BJ (cell line): ENCODE data around the gene CCDC150. TPM values are rescaled to one million over a fixed set of nuclear protein-coding genes. Genes with fewer than 3 reads are reported as not detected.
A peak's percentile ranks its signal among the peaks of the same experiment; 100 is the strongest.
"Not testable (repeated sequence)": the region's sequence is repeated elsewhere in the genome, so short reads cannot be mapped to it uniquely, and the experiment has no call there.

Experiments
- CTCF ChIA-PET: fragments of 350-600 bp; formaldehyde crosslinking; extraction: SDS; loops from one replicate; lab custom pipeline; 2021; ENCODE audit warnings: antibody characterized with exemption, inconsistent platforms; lab: Yijun Ruan, JAX
- POLR2A ChIA-PET: fragments of 300-600 bp; sonication (Branson Sonifier 250); formaldehyde crosslinking; extraction: SDS; loops from one replicate; lab custom pipeline; 2021; ENCODE audit warnings: antibody characterized with exemption; lab: Charles Lee
- DNase-seq: peaks from one replicate; pipeline ENCODE4 v3.0.0-alpha.2; 2011; ENCODE audit warnings: low read depth
- H3K27me3 ChIP-seq: 2 replicates; pipeline ENCODE4 v1.6.0; 2011; ENCODE audit warnings: low read length; ENCODE audit not compliant: control insufficient read depth, insufficient read depth
- H3K36me3 ChIP-seq: 2 replicates; pipeline ENCODE4 v1.5.1; 2011; ENCODE audit warnings: low read length; ENCODE audit not compliant: control insufficient read depth, insufficient read depth
- H3K4me3 ChIP-seq: 2 replicates; pipeline ENCODE4 v1.5.1; 2011; ENCODE audit warnings: low read depth, mild to moderate bottlenecking, control low read depth, low read length
- polyA plus RNA-seq: library from polyadenylated mRNA; depleted of rRNA; stranded (reverse); fragments of >200 nt; gene quantifications from 2 replicates; pipeline ENCODE4 v1.2.3, GENCODE V29; 2011
- TF ChIP-seq, protein P1 (sequence below): IDR thresholded peaks from 2 replicates; pipeline ENCODE4 v1.5.1; 2011; ENCODE audit warnings: low read depth, mild to moderate bottlenecking, control low read depth, inconsistent platforms, low read length, moderate library complexity; ENCODE audit not compliant: insufficient read depth

The CCDC150 gene
- polyA plus RNA-seq, 1 experiment, result 0.96 TPM

DNA sequence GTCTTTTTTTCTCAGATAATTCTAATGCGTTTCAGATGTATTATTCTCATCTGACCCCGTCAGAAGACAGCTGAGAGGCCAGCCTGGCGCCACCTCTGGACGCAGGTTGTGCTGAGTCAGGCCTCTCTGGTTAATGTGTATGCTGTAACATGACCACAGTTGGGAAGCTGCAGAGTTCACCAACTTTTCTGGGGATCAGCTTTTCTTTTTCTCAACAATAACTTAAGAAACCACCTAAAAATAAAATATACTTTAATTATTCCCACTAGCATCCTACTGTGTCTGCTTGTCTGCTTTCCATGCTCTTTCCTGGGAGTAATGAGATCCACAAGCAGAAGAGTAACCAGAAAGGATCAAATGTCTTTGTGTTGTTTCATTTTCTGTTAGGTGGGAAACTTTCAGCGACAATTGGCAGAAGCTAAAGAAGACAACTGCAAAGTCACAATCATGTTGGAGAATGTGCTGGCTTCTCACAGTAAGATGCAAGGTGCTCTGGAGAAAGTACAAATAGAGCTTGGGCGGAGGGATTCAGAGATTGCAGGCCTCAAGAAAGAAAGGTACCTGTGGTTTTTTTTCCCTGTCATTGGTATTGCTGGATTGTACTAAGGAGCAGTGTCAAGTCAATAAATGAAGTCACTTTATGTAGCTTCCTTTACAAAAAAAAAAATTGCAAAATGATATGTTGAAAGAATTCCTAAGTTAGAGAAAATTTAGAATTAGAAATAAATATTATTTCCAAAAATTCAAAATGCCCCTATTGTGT is 79.8 kb downstream of the CCDC150 start:
- TF ChIP-seq, protein P1, sequence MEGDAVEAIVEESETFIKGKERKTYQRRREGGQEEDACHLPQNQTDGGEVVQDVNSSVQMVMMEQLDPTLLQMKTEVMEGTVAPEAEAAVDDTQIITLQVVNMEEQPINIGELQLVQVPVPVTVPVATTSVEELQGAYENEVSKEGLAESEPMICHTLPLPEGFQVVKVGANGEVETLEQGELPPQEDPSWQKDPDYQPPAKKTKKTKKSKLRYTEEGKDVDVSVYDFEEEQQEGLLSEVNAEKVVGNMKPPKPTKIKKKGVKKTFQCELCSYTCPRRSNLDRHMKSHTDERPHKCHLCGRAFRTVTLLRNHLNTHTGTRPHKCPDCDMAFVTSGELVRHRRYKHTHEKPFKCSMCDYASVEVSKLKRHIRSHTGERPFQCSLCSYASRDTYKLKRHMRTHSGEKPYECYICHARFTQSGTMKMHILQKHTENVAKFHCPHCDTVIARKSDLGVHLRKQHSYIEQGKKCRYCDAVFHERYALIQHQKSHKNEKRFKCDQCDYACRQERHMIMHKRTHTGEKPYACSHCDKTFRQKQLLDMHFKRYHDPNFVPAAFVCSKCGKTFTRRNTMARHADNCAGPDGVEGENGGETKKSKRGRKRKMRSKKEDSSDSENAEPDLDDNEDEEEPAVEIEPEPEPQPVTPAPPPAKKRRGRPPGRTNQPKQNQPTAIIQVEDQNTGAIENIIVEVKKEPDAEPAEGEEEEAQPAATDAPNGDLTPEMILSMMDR, result peak; percentile 59
- peak; percentile 47 for DNase-seq
- Histone ChIP-seq H3K36me3 (no peaks in the 10 kb centered on the region), H3K27me3 (no peaks in the 10 kb centered on the region), H3K4me3 (no peak overlapping the region)
- ChIA-PET POLR2A (no interaction called here), CTCF (interaction anchor here (0.5 to 1.5 kb wide), 3 partner anchors 10 to 525 kb away, joined by 3 to 5 read pairs (median 3); no protein-coding TSS in a partner anchor)

GRCh38 chr2:196723571-196723970 is 84.1 kb downstream of the CCDC150 start:
- ChIA-PET CTCF (no interaction called here), POLR2A (no interaction called here)
- Histone ChIP-seq H3K27me3 (no peaks in the 10 kb centered on the region), H3K36me3 (no peaks in the 10 kb centered on the region), H3K4me3 (no peak overlapping the region)
- TF ChIP-seq, protein P1, result no peak
- DNase-seq, result no peak

GRCh38 chr2:196725218-196725617 is 85.7 kb downstream of the CCDC150 start:
- ChIA-PET POLR2A (no interaction called here), CTCF (interaction anchor here (1.0 kb wide), 1 partner anchor 26 kb away, joined by 4 read pairs; no protein-coding TSS in a partner anchor)
- H3K4me3 ChIP-seq, result no peak overlapping the region
- H3K27me3 ChIP-seq, result no peaks in the 10 kb centered on the region
- TF ChIP-seq, protein P1, result no peak
- DNase-seq, result no peak
- no peaks in the 10 kb centered on the region for H3K36me3 ChIP-seq

GRCh38 chr2:196725882-196726281 is 86.4 kb downstream of the CCDC150 start:
- TF ChIP-seq, protein P1, result no peak
- no peak for DNase-seq
- Histone ChIP-seq H3K27me3 (no peaks in the 10 kb centered on the region), H3K36me3 (peaks cover 1% of the 10 kb centered on the region; the same call in 1 of the 2 replicates), H3K4me3 (no peak overlapping the region)
- ChIA-PET CTCF (interaction anchor here (1.0 kb wide), 1 partner anchor 25 kb away, joined by 4 read pairs; no protein-coding TSS in a partner anchor), POLR2A (no interaction called here)

GRCh38 chr2:196729418-196729817 is 89.9 kb downstream of the CCDC150 start:
- ChIA-PET POLR2A (interaction anchor here (0.6 kb wide), 1 partner anchor 138 kb away, joined by 4 read pairs; no protein-coding TSS in a partner anchor), CTCF (interaction anchor here (0.8 to 2.3 kb wide), 4 partner anchors 8 to 21 kb away, joined by 3 to 5 read pairs (median 4); no protein-coding TSS in a partner anchor)

GRCh38 chr2:196736646-196737045 is 97.1 kb downstream of the CCDC150 start:
- DNase-seq, H3K27me3 ChIP-seq, H3K4me3 ChIP-seq, H3K36me3 ChIP-seq, POLR2A ChIA-PET: not testable (repeated sequence)
- CTCF ChIA-PET, result interaction anchor here (1.4 to 2.8 kb wide), 2 partner anchors 14 to 15 kb away, joined by 5 to 13 read pairs; no protein-coding TSS in a partner anchor

More at GRCh38 chr2:196729418-196729817, 89.9 kb downstream of the CCDC150 start:
- Histone ChIP-seq H3K36me3 (peaks cover 1% of the 10 kb centered on the region; the same call in 1 of the 2 replicates), H3K4me3 (no peak overlapping the region), H3K27me3 (no peaks in the 10 kb centered on the region)
- TF ChIP-seq, protein P1, result no peak
- DNase-seq, result no peak
